Stomach smooth muscle (tissue), 2 donors: ENCODE measurements around the gene TAOK1.

Experiments
- H3K27ac ChIP-seq: one replicate; pipeline ENCODE4 v1.7.0; 2013; ENCODE audit warnings: mild to moderate bottlenecking, low read length, inconsistent platforms
- H3K27me3 ChIP-seq, 2 donors: one replicate each; pipeline ENCODE4 v1.7.0; 2013; ENCODE audit warnings: low read length in 2 of 2; ENCODE audit not compliant: insufficient read depth in 2 of 2, control insufficient read depth in 1 of 2
- H3K36me3 ChIP-seq, 2 donors: one replicate each; pipeline ENCODE4 v1.7.0; 2013; ENCODE audit warnings: low read length in 2 of 2; ENCODE audit not compliant: control insufficient read depth in 2 of 2, insufficient read depth in 2 of 2
- H3K4me1 ChIP-seq: one replicate; pipeline ENCODE4 v1.7.0; 2013; ENCODE audit warnings: low read length; ENCODE audit not compliant: control insufficient read depth, insufficient read depth
- H3K4me3 ChIP-seq, 2 donors: one replicate each; pipeline ENCODE4 v1.7.0; 2013; ENCODE audit warnings: low read length in 2 of 2
- H3K9ac ChIP-seq, 2 donors: one replicate each; pipeline ENCODE4 v1.7.0; 2013; ENCODE audit warnings: low read length in 2 of 2, mild to moderate bottlenecking in 1 of 2
- H3K9me3 ChIP-seq, 2 donors: one replicate each; pipeline ENCODE4 v1.7.0; 2013; ENCODE audit warnings: low read length in 2 of 2; ENCODE audit not compliant: control insufficient read depth in 2 of 2
- donor health status: healthy.
- donor health status: Pancreatic carcinoma.

The TAOK1 gene

GRCh38 chr17:29571486-29571882 is 181.3 kb downstream of the TAOK1 start:
- H3K36me3 ChIP-seq = peaks cover 3 to 23% of the 10 kb centered on the region in 2 donors
- no peaks in the 10 kb centered on the region for H3K9me3 ChIP-seq
- no peaks in the 10 kb centered on the region for H3K27me3 ChIP-seq
- H3K9ac ChIP-seq = peak overlapping the region in 1 of 2 donors; percentile 29
- H3K27ac ChIP-seq = no peak overlapping the region
- no peak overlapping the region for H3K4me3 ChIP-seq
- H3K4me1 ChIP-seq = peaks cover 37% of the 10 kb centered on the region

GRCh38 chr17:29571883-29572681 is 181.9 kb downstream of the TAOK1 start:
- no peaks in the 10 kb centered on the region for H3K27me3 ChIP-seq
- H3K27ac ChIP-seq = no peak overlapping the region
- no peaks in the 10 kb centered on the region for H3K9me3 ChIP-seq
- H3K4me3 ChIP-seq = peak overlapping the region in 1 of 2 donors; percentile 55
- peaks cover 37% of the 10 kb centered on the region for H3K4me1 ChIP-seq
- H3K9ac ChIP-seq = no peak overlapping the region
- peaks cover 5 to 27% of the 10 kb centered on the region in 2 donors for H3K36me3 ChIP-seq

- Histone ChIP-seq H3K27ac (no peak overlapping the region), H3K4me1 (peaks cover 36% of the 10 kb centered on the region), H3K27me3 (no peaks in the 10 kb centered on the region), H3K36me3 (peaks cover 5 to 29% of the 10 kb centered on the region in 2 donors), H3K9ac (no peak overlapping the region), H3K9me3 (no peaks in the 10 kb centered on the region), H3K4me3 (peak overlapping the region in 1 of 2 donors; percentile 55)
These were observed 182.8 kb downstream of the TAOK1 start for GRCh38 chr17:29572691-29573557.

GRCh38 chr17:29573558-29573869 is 183.4 kb downstream of the TAOK1 start:
- no peak overlapping the region for H3K27ac ChIP-seq

GRCh38 chr17:29573871-29574731 is 183.9 kb downstream of the TAOK1 start:
- no peaks in the 10 kb centered on the region for H3K9me3 ChIP-seq
- peaks cover 5 to 37% of the 10 kb centered on the region in 2 donors for H3K36me3 ChIP-seq
- no peak overlapping the region for H3K9ac ChIP-seq
- no peak overlapping the region for H3K27ac ChIP-seq
- peaks cover 32% of the 10 kb centered on the region for H3K4me1 ChIP-seq
- H3K4me3 ChIP-seq = no peak overlapping the region
- no peaks in the 10 kb centered on the region for H3K27me3 ChIP-seq

More at GRCh38 chr17:29573558-29573869, 183.4 kb downstream of the TAOK1 start:
- no peaks in the 10 kb centered on the region for H3K27me3 ChIP-seq
- no peak overlapping the region for H3K4me3 ChIP-seq
- H3K9me3 ChIP-seq = no peaks in the 10 kb centered on the region
- peaks cover 5 to 33% of the 10 kb centered on the region in 2 donors for H3K36me3 ChIP-seq
- peaks cover 37% of the 10 kb centered on the region for H3K4me1 ChIP-seq
- H3K9ac ChIP-seq = no peak overlapping the region

GRCh38 chr17:29574732-29575510 is 184.8 kb downstream of the TAOK1 start:
- peaks cover 29% of the 10 kb centered on the region for H3K4me1 ChIP-seq

GRCh38 chr17:29575511-29576213 is 185.5 kb downstream of the TAOK1 start:
- no peak overlapping the region for H3K27ac ChIP-seq
- peaks cover 5 to 44% of the 10 kb centered on the region in 2 donors for H3K36me3 ChIP-seq

More at GRCh38 chr17:29574732-29575510, 184.8 kb downstream of the TAOK1 start:
- Histone ChIP-seq H3K27me3 (no peaks in the 10 kb centered on the region), H3K9ac (no peak overlapping the region), H3K9me3 (no peaks in the 10 kb centered on the region), H3K27ac (no peak overlapping the region), H3K4me3 (no peak overlapping the region), H3K36me3 (peaks cover 5 to 41% of the 10 kb centered on the region in 2 donors)

GRCh38 chr17:29576214-29577000 is 186.2 kb downstream of the TAOK1 start:
- Histone ChIP-seq H3K4me3 (no peak overlapping the region), H3K27ac (no peak overlapping the region), H3K36me3 (peaks cover 5 to 49% of the 10 kb centered on the region in 2 donors), H3K4me1 (peaks cover 29% of the 10 kb centered on the region), H3K9me3 (no peaks in the 10 kb centered on the region), H3K9ac (no peak overlapping the region), H3K27me3 (no peaks in the 10 kb centered on the region)

More at GRCh38 chr17:29575511-29576213, 185.5 kb downstream of the TAOK1 start:
- Histone ChIP-seq H3K4me3 (no peak overlapping the region), H3K9me3 (no peaks in the 10 kb centered on the region), H3K4me1 (peaks cover 35% of the 10 kb centered on the region), H3K27me3 (no peaks in the 10 kb centered on the region), H3K9ac (no peak overlapping the region)

GRCh38 chr17:29577001-29577370 is 186.8 kb downstream of the TAOK1 start:
- peaks cover 7 to 48% of the 10 kb centered on the region in 2 donors for H3K36me3 ChIP-seq
- H3K27me3 ChIP-seq = no peaks in the 10 kb centered on the region
- no peak overlapping the region for H3K4me3 ChIP-seq
- no peak overlapping the region for H3K27ac ChIP-seq
- H3K4me1 ChIP-seq = peaks cover 29% of the 10 kb centered on the region
- no peaks in the 10 kb centered on the region for H3K9me3 ChIP-seq
- H3K9ac ChIP-seq = no peak overlapping the region
